Astrocyte (in vitro differentiated cells and primary cell): Measurements from ENCODE around the gene DAP3.

ENCODE experiments used
- EZH2 ChIP-seq: IDR thresholded peaks from 2 replicates; pipeline ENCODE4 v1.6.1; 2012; ENCODE audit warnings: mild to moderate bottlenecking, low read length, inconsistent platforms; ENCODE audit not compliant: insufficient read depth
- TF ChIP-seq, protein P1 (sequence below): IDR thresholded peaks from 2 replicates; pipeline ENCODE4 v1.5.1; 2011; ENCODE audit warnings: low read depth, mild to moderate bottlenecking, inconsistent platforms, low read length, moderate library complexity; ENCODE audit not compliant: insufficient read depth

DNA sequence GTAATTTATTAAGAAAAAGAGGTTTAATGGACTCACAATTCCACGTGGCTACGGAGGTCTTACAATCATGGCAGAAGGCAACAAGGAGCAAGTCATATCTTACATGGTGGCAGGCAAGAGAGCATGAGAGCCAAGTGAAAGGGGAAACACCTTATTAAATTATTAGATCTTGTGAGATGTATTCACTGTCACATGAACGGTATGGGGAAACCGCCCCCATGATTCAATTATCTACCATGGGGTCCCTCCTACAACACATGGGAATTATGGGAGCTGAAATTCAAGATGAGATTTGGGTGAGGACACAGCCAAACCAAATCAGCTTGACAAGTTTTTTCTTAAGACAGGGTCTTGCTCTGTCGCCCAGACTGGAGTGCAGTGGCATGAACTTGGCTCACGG is 14.3 kb downstream of the DAP3 start:
- TF ChIP-seq, protein P1, sequence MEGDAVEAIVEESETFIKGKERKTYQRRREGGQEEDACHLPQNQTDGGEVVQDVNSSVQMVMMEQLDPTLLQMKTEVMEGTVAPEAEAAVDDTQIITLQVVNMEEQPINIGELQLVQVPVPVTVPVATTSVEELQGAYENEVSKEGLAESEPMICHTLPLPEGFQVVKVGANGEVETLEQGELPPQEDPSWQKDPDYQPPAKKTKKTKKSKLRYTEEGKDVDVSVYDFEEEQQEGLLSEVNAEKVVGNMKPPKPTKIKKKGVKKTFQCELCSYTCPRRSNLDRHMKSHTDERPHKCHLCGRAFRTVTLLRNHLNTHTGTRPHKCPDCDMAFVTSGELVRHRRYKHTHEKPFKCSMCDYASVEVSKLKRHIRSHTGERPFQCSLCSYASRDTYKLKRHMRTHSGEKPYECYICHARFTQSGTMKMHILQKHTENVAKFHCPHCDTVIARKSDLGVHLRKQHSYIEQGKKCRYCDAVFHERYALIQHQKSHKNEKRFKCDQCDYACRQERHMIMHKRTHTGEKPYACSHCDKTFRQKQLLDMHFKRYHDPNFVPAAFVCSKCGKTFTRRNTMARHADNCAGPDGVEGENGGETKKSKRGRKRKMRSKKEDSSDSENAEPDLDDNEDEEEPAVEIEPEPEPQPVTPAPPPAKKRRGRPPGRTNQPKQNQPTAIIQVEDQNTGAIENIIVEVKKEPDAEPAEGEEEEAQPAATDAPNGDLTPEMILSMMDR, result no peak
- no peak for TF ChIP-seq EZH2
